GM19240 (cell line): ENCODE data around the gene COL8A1.

Experiments used
- DNase-seq: peaks from one replicate; pipeline ENCODE4 v3.0.0; 2011; ENCODE audit warnings: low spot score; ENCODE audit not compliant: insufficient read length

Gene COL8A1

DNA sequence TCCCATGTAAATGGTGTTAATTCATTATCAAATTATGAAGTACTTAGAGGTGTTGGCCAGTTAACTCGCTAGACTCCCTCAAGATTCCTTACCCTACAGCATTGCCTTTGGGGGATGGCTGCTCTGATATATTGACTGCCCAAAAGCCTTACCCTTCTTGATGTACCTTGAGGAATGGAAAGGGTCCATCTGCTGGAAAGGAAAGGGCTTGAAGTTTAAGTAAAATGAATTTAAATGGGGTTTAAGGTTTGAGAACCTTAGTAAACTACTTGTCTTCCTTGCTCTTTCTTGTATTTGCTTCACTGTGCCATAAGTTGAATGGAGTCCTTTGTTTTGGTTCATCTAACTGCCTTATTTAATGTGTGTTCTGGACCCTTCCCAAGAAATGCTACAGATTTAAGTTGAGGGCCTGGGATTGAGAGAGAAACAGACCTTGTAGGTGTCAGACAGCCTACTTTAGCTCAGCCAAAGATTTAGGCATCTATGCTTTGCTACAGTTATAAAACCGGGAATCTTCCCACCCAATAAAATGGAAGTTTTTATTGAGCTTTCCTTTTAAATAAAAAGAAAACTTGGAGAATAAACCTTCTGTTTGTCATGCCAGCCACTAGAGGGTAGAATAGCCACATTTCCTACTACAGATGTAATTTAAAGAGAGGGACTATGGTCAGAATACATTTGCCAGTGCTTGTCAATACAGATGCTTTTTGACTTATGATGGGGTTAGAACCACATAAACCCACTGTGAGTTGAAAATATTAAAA, 204.6 kb downstream of the COL8A1 start:
- no peak for DNase-seq

DNA sequence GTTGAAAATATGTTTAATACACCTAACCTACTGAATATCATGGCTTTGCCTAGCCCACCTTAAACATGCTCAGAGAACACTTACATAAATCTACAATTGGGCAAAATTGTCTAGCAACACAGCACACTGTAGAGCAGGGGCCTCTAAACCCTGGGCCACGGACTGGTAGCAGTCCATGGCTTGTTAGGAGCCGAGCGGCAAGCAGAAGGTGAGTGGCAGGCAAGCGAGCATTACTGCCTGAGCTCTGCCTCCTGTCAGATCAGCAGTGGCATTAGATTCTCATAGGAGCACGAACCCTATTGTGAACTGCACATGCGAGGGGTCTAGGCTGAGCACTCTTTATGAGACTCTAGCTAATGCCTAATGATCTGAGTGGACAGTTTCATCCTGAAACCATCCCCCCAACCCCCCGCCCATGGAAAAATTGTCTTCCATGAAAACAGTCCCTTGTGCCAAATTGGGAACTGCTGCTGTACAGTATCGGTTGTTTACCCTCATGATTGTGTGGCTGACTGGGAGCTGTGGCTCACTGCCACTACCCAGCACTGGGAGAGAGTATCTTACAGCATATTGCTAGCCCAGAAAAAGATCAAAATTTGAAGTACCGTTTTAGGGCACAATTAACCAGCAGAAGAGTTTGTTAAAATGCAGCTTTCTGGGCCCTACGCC, 205.3 kb downstream of the COL8A1 start:
- no peak for DNase-seq

DNA sequence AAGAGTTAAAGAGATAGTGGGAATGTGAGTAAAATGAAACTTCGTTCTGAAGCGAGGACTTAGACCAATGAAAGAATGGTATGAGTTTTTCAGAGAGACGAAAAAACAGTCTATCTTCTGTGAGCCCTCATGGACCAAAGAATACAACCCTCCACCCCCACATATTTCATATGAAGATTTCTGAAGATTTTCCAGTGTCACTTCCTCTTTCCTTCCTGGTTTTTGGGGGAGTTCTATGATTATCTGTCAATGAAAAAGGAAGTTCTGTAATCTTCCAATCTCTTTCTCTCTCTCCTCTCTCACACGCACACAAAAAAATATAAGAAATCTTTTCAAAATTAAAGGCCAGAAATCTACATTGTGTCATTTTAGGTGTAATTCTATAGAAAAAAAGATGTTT, 206.9 kb downstream of the COL8A1 start:
- DNase-seq, result no peak

DNA sequence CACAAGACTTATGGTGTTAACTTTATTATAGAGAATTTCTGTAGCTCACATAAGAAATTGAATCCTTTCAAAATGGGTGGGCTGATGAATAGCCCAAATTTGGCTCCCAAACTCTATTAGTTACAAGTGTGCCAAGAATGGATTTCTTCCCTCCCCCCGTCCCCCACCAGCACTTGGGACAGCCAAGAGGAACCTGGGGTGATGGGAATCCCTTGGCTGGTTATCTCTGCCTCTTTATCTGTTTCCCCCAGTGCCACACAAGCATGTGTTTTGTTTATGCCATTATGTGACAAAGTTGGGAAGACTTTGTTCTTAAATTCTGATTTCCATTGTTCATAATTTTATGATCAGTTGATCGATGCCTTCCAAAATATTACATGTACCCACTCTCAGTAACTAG, 207.6 kb downstream of the COL8A1 start:
- no peak for DNase-seq

DNA sequence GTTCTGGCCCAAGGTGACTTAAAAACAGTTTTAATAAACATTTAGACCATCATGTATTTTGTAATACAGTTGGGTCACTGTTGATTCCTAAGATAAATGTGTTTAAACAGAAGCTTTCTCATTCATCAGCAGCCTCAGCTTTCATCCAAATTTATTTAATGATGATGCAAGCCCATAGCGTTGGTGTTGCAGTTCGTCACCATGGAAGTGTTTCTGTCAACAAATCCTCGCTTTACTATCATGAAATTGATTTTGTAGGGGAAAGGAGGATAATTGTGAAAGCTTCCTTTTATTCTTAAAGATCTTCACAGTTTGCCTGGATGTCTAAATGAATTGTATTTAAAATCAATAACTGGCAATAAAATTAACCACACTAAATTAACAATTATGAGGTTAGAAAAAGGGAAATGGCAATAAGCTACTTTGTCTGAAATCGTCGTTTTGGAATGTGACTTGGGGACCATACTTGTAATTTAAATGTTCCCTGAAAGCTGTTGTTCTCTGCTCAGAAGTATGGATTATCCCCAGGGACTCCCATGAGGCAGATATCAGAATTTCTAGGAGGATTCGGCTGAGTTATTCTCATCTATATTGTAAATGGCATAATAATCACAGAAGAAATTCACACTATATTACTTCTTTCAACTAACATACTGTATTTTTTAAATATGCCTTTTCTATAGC, 208.2 kb downstream of the COL8A1 start:
- no peak for DNase-seq

DNA sequence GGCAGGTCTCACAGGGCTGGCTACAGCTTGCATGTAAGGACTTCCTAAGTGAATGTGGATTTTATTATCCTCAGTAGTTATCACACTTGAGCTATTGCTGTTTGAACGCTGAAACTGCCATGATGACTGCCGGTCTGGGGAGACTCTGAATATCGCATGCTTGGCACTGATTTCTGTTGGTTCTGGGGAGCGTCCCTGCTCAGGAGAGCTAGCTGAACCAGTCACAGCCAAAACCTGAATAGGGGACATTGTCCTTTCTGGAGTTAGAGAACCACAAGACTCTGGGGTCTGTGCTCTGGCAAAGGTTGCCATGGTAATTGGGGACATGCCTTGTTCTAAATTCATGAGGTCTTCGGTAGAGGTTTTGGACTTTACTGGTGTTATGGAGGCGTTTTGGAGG, 210.0 kb downstream of the COL8A1 start:
- no peak for DNase-seq
